Endothelial cell (in vitro differentiated cells): ENCODE results near the gene TMEM82. TPM values are rescaled to one million over a fixed set of nuclear protein-coding genes. Genes with fewer than 3 reads are reported as not detected.

Experiments
- DNase-seq: peaks from one replicate; pipeline ENCODE4 v3.0.0; 2021; ENCODE audit warnings: low spot score
- H3K27ac Mint-ChIP-seq: one replicate; pipeline ENCODE4 v1.8.0; 2021; ENCODE audit warnings: mixed read lengths, inconsistent platforms; ENCODE audit not compliant: unreplicated experiment
- H3K27me3 Mint-ChIP-seq: one replicate; pipeline ENCODE4 v1.8.0; 2021; ENCODE audit warnings: mild to moderate bottlenecking, moderate library complexity, mixed read lengths, inconsistent platforms; ENCODE audit not compliant: unreplicated experiment
- H3K36me3 Mint-ChIP-seq: one replicate; pipeline ENCODE4 v1.8.0; 2021; ENCODE audit warnings: mild to moderate bottlenecking, low read depth, mixed read lengths, inconsistent platforms; ENCODE audit not compliant: unreplicated experiment
- H3K4me1 Mint-ChIP-seq: one replicate; pipeline ENCODE4 v1.8.0; 2021; ENCODE audit warnings: mild to moderate bottlenecking, mixed read lengths, inconsistent platforms; ENCODE audit not compliant: unreplicated experiment
- H3K4me3 Mint-ChIP-seq: one replicate; pipeline ENCODE4 v1.8.0; 2021; ENCODE audit warnings: mild to moderate bottlenecking, mixed read lengths, inconsistent platforms; ENCODE audit not compliant: unreplicated experiment
- H3K9me3 Mint-ChIP-seq: one replicate; pipeline ENCODE4 v1.8.0; 2021; ENCODE audit warnings: mixed read lengths, inconsistent platforms; ENCODE audit not compliant: unreplicated experiment
- CTCF ChIP-seq: fragments of 200-600 bp; sonication (generic); IDR thresholded peaks from one replicate; pipeline ENCODE4 v1.5.0; 2021; ENCODE audit warnings: antibody characterized with exemption; ENCODE audit not compliant: unreplicated experiment
- total RNA-seq: library from RNA; stranded (reverse); fragmentation: NEBNext Ultra II Directional; extraction: Animal tissue kit (Norgen Biotek cat#: 25700); gene quantifications from one replicate; pipeline ENCODE4 v1.2.1, GENCODE V29; 2021; ENCODE audit not compliant: unreplicated experiment

Gene TMEM82
- total RNA-seq, 1 donor from 2014 or later: not detected

GRCh38 chr1:15740924-15741850 lies 1.1 kb upstream of the TMEM82 start:
- peaks cover 12% of the 10 kb centered on the region for H3K27me3 Mint-ChIP-seq
- TF ChIP-seq CTCF: peak; percentile 65
- H3K4me3 Mint-ChIP-seq: no peak overlapping the region
- H3K36me3 Mint-ChIP-seq: no peaks in the 10 kb centered on the region
- DNase-seq: peak; percentile 75
- no peaks in the 10 kb centered on the region for H3K9me3 Mint-ChIP-seq
- no peak overlapping the region for H3K27ac Mint-ChIP-seq
- H3K4me1 Mint-ChIP-seq: no peaks in the 10 kb centered on the region

- Mint-ChIP-seq H3K4me3 (no peak overlapping the region), H3K27me3 (peaks cover 9% of the 10 kb centered on the region), H3K9me3 (no peaks in the 10 kb centered on the region), H3K36me3 (no peaks in the 10 kb centered on the region), H3K27ac (no peak overlapping the region), H3K4me1 (peaks cover 8% of the 10 kb centered on the region)
- no peak for DNase-seq
- no peak for TF ChIP-seq CTCF
Observed at GRCh38 chr1:15744122-15744679, 1.9 kb downstream of the TMEM82 start.

GRCh38 chr1:15747378-15747777 lies 5.1 kb downstream of the TMEM82 start:
- H3K4me3 Mint-ChIP-seq: no peak overlapping the region
- TF ChIP-seq CTCF: no peak
- H3K36me3 Mint-ChIP-seq: no peaks in the 10 kb centered on the region
- no peak for DNase-seq
- no peaks in the 10 kb centered on the region for H3K9me3 Mint-ChIP-seq
- peaks cover 13% of the 10 kb centered on the region for H3K27me3 Mint-ChIP-seq
- no peak overlapping the region for H3K27ac Mint-ChIP-seq
- H3K4me1 Mint-ChIP-seq: peaks cover 8% of the 10 kb centered on the region

GRCh38 chr1:15748264-15748663 lies 6.0 kb downstream of the TMEM82 start:
- no peak for DNase-seq
- no peak for TF ChIP-seq CTCF
- H3K9me3 Mint-ChIP-seq: no peaks in the 10 kb centered on the region
- no peak overlapping the region for H3K27ac Mint-ChIP-seq
- no peaks in the 10 kb centered on the region for H3K36me3 Mint-ChIP-seq
- peaks cover 13% of the 10 kb centered on the region for H3K27me3 Mint-ChIP-seq
- peaks cover 8% of the 10 kb centered on the region for H3K4me1 Mint-ChIP-seq
- no peak overlapping the region for H3K4me3 Mint-ChIP-seq
